GM23248 (cell line): Measurements from ENCODE around the gene LSS.

Experiments used
- EZH2 ChIP-seq: fragments of 200-600 bp; sonication (generic); IDR thresholded peaks from 2 replicates; pipeline ENCODE4 v1.6.1; 2018; ENCODE audit warnings: antibody characterized with exemption, mild to moderate bottlenecking; ENCODE audit not compliant: insufficient read depth, poor library complexity, severe bottlenecking
- EZH2phosphoT487 ChIP-seq: fragments of 200-600 bp; sonication (generic); IDR thresholded peaks from 2 replicates; pipeline ENCODE4 v1.6.1; 2018; ENCODE audit warnings: antibody characterized with exemption, moderate library complexity, mild to moderate bottlenecking, low read depth; ENCODE audit not compliant: insufficient read depth

DNA sequence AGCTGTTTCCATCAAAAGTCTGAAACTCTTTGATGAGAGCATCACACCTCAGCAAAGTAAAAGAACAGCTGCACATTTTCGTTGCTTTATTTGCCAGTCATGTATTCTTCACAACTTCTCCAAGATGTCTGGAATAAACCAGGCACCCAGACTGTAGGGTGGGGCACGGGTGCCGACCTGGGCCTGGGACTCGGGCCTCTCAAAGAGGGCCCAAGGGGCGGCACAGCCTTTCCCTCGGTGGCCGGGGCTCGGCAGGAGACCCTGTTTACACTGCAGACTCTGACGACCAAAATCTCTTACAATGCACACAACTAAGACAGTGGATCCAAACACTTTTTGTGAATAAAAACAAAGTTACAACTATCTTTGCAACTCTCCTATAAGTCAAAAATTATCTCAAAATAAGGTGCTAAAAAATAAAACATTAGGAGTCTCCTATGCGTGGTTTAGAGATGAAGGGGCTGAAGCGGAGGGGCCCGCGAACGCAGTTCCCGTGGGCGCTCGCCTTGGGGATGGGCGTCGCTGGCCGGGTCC, 696 bp downstream of the LSS start:
- TF ChIP-seq EZH2 (no peak), EZH2phosphoT487 (no peak)
